Chondrocyte (in vitro differentiated cells): ENCODE results near the gene MS4A5. TPM values are rescaled to one million over a fixed set of nuclear protein-coding genes. Genes with fewer than 3 reads are reported as not detected.

ENCODE experiments used
- DNase-seq: peaks from one replicate; pipeline ENCODE4 v3.0.0; 2021; ENCODE audit warnings: mixed read lengths, low spot score
- H3K27ac Mint-ChIP-seq: one replicate; pipeline ENCODE4 v1.8.0; 2021; ENCODE audit warnings: mild to moderate bottlenecking, moderate library complexity, mixed read lengths; ENCODE audit not compliant: unreplicated experiment
- H3K27me3 Mint-ChIP-seq: 2 replicates; pipeline ENCODE4 v1.8.0; 2021; ENCODE audit warnings: low read depth, mixed read lengths
- H3K36me3 Mint-ChIP-seq: 2 replicates; pipeline ENCODE4 v1.8.0; 2021; ENCODE audit warnings: low read depth, mixed read lengths
- H3K4me1 Mint-ChIP-seq: 2 replicates; pipeline ENCODE4 v1.8.0; 2021; ENCODE audit warnings: low read depth, mild to moderate bottlenecking, mixed read lengths
- H3K4me3 Mint-ChIP-seq: one replicate; pipeline ENCODE4 v1.8.0; 2021; ENCODE audit warnings: mild to moderate bottlenecking, moderate library complexity, mixed read lengths; ENCODE audit not compliant: unreplicated experiment
- H3K9me3 Mint-ChIP-seq: 2 replicates; pipeline ENCODE4 v1.8.0; 2021; ENCODE audit warnings: low read depth, mixed read lengths
- total RNA-seq: library from RNA; stranded (reverse); gene quantifications from 3 replicates; pipeline ENCODE4 v1.2.1, GENCODE V29; 2021
- TF ChIP-seq, protein P1 (sequence below): fragments of 200-600 bp; sonication (generic); IDR thresholded peaks from 2 replicates; pipeline ENCODE4 v1.5.0; 2021; ENCODE audit warnings: antibody characterized with exemption, mild to moderate bottlenecking, moderate library complexity

The MS4A5 gene
- total RNA-seq, 1 donor from 2014 or later = not detected

- DNase-seq = no peak
- no peaks in the 10 kb centered on the region for H3K36me3 Mint-ChIP-seq
- no peaks in the 10 kb centered on the region for H3K9me3 Mint-ChIP-seq
- H3K27me3 Mint-ChIP-seq = peaks cover 12% of the 10 kb centered on the region
- no peak overlapping the region for H3K4me3 Mint-ChIP-seq
- TF ChIP-seq, protein P1, sequence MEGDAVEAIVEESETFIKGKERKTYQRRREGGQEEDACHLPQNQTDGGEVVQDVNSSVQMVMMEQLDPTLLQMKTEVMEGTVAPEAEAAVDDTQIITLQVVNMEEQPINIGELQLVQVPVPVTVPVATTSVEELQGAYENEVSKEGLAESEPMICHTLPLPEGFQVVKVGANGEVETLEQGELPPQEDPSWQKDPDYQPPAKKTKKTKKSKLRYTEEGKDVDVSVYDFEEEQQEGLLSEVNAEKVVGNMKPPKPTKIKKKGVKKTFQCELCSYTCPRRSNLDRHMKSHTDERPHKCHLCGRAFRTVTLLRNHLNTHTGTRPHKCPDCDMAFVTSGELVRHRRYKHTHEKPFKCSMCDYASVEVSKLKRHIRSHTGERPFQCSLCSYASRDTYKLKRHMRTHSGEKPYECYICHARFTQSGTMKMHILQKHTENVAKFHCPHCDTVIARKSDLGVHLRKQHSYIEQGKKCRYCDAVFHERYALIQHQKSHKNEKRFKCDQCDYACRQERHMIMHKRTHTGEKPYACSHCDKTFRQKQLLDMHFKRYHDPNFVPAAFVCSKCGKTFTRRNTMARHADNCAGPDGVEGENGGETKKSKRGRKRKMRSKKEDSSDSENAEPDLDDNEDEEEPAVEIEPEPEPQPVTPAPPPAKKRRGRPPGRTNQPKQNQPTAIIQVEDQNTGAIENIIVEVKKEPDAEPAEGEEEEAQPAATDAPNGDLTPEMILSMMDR = no peak
- no peak overlapping the region for H3K27ac Mint-ChIP-seq
- H3K4me1 Mint-ChIP-seq = no peaks in the 10 kb centered on the region
Measured at GRCh38 chr11:60454212-60454611, 24.8 kb downstream of the MS4A5 start.

DNA sequence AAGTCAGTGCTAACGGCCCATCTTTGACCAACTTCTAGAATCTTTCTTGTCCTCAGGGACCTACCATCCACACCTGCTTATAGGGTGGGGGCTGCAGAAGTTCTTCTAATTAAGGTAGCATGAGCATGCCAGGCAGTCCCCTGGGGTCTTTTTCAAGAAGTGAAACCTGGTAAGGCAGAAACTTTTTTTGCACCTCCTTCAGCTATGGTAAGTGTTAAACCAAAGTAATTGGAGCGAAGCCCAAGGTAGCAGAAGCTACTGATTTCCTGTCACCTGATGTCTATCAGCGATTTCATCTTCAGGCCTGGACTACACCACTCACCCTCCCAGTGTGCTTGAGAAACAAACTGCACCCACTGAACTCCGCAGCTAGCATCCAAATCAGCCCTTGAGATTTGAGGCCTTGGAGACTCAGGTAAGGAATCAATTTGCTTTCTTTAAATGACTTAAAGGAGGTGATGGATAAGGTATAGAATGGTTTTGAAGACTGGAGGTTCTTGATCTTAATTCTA is 26.2 kb downstream of the MS4A5 start, which contains the start of gene MS4A1:
Gene MS4A1 (plus strand): TSS at position 317 of the 512 bp plus-strand sequence. CDS start 6,528 bp downstream, outside the sequence.
- TF ChIP-seq, protein P1 = no peak
- H3K4me3 Mint-ChIP-seq = no peak within 1 kb of the TSS
- no peaks in the 10 kb centered on the region for H3K9me3 Mint-ChIP-seq
- H3K36me3 Mint-ChIP-seq = no peaks in the 10 kb centered on the region
- H3K27ac Mint-ChIP-seq = no peak within 1 kb of the TSS
- no peak for DNase-seq
- H3K27me3 Mint-ChIP-seq = peaks cover 12% of the 10 kb centered on the region
- H3K4me1 Mint-ChIP-seq = no peaks in the 10 kb centered on the region

- Mint-ChIP-seq H3K4me1 (no peaks in the 10 kb centered on the region), H3K4me3 (no peak overlapping the region), H3K9me3 (no peaks in the 10 kb centered on the region), H3K36me3 (no peaks in the 10 kb centered on the region), H3K27me3 (peaks cover 12% of the 10 kb centered on the region), H3K27ac (no peak overlapping the region)
- DNase-seq = no peak
- TF ChIP-seq, protein P1 = no peak
Measured at GRCh38 chr11:60457576-60457975, 28.2 kb downstream of the MS4A5 start.

GRCh38 chr11:60459345-60459744 is 30.0 kb downstream of the MS4A5 start:
- H3K4me1 Mint-ChIP-seq = no peaks in the 10 kb centered on the region

DNA sequence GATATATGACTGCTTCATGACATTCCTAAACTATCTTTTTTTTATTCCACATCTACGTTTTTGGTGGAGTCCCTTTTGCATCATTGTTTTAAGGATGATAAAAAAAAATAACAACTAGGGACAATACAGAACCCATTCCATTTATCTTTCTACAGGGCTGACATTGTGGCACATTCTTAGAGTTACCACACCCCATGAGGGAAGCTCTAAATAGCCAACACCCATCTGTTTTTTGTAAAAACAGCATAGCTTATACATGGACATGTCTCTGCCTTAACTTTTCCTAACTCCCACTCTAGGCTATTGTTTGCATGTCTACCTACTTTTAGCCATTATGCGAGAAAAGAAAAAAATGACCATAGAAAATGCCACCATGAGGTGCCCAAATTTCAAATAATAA is 39.5 kb downstream of the MS4A5 start:
- no peak overlapping the region for H3K4me3 Mint-ChIP-seq
- peaks cover 2% of the 10 kb centered on the region for H3K27me3 Mint-ChIP-seq
- H3K27ac Mint-ChIP-seq = no peak overlapping the region
- H3K4me1 Mint-ChIP-seq = no peaks in the 10 kb centered on the region
- DNase-seq = no peak
- no peaks in the 10 kb centered on the region for H3K9me3 Mint-ChIP-seq
- TF ChIP-seq, protein P1 = no peak
- H3K36me3 Mint-ChIP-seq = no peaks in the 10 kb centered on the region

More at GRCh38 chr11:60459345-60459744, 30.0 kb downstream of the MS4A5 start:
- Mint-ChIP-seq H3K9me3 (no peaks in the 10 kb centered on the region), H3K27ac (no peak overlapping the region), H3K4me3 (no peak overlapping the region), H3K36me3 (no peaks in the 10 kb centered on the region), H3K27me3 (peaks cover 12% of the 10 kb centered on the region)
- TF ChIP-seq, protein P1 = no peak
- DNase-seq = no peak
